HG02759 (cell line): Measurements from ENCODE around the gene COASY.
A peak's percentile ranks its signal among the peaks of the same experiment; 100 is the strongest.
"Not testable (repeated sequence)": the region's sequence is repeated elsewhere in the genome, so short reads cannot be mapped to it uniquely, and the experiment has no call there.

ENCODE experiments used
- ATAC-seq: cut with Tn5 transposase; IDR thresholded peaks from one replicate; pipeline ENCODE4 v1.9.1; 2021; ENCODE audit warnings: mild to moderate bottlenecking, moderate library complexity; ENCODE audit not compliant: unreplicated experiment

The COASY gene

GRCh38 chr17:42552736-42553135 lies 9.2 kb upstream of the COASY start, which contains the start of gene HSD17B1:
Gene HSD17B1, plus strand, starts transcription at chr17:42552923. Its CDS starts 11 bp downstream, at chr17:42552934.
- not testable (repeated sequence) for ATAC-seq

- no peak for ATAC-seq
These were observed 8.7 kb upstream of the COASY start for GRCh38 chr17:42553161-42553818.

- no peak for ATAC-seq
These were observed 8.1 kb upstream of the COASY start for GRCh38 chr17:42553866-42554249.

- ATAC-seq: peak; percentile 87
These were observed 7.5 kb upstream of the COASY start for GRCh38 chr17:42554250-42555121.

GRCh38 chr17:42555122-42555622 lies 6.8 kb upstream of the COASY start:
- ATAC-seq: peak; percentile 6

- not testable (repeated sequence) for ATAC-seq
These were observed 5.9 kb upstream of the COASY start for GRCh38 chr17:42555961-42556617.

- ATAC-seq: no peak
These were observed 2.9 kb upstream of the COASY start for GRCh38 chr17:42559075-42559474.

- no peak for ATAC-seq
These were observed 1.7 kb upstream of the COASY start for GRCh38 chr17:42560246-42560645.

- ATAC-seq: peak; percentile 1
These were observed 617 bp downstream of the COASY start for GRCh38 chr17:42562388-42563142.

- no peak for ATAC-seq
These were observed 1.2 kb downstream of the COASY start for GRCh38 chr17:42563143-42563509.

GRCh38 chr17:42563543-42563942 lies 1.6 kb downstream of the COASY start:
- ATAC-seq: no peak

- ATAC-seq: no peak
These were observed 2.0 kb downstream of the COASY start for GRCh38 chr17:42563950-42564349.

- ATAC-seq: no peak
These were observed 3.0 kb downstream of the COASY start for GRCh38 chr17:42564815-42565522.

- ATAC-seq: no peak
These were observed 3.7 kb downstream of the COASY start for GRCh38 chr17:42565523-42566214.

- no peak for ATAC-seq
These were observed 4.4 kb downstream of the COASY start for GRCh38 chr17:42566215-42566882.

- ATAC-seq: peak; percentile 66
These were observed 5.1 kb downstream of the COASY start, which contains the start of gene MLX for GRCh38 chr17:42566883-42567573. Gene MLX, plus strand, starts transcription at chr17:42567100. Its CDS starts 25 bp downstream, at chr17:42567125.

GRCh38 chr17:42568341-42569111 lies 6.6 kb downstream of the COASY start:
- no peak for ATAC-seq
